Esophagus muscularis mucosa (tissue), 4 donors: ENCODE results near the gene SAFB2.

Experiments
- CTCF ChIP-seq, 3 experiments: fragments of 200-600 bp in 2 of 3; fragments of 450-650 bp in 1 of 3; sonication (generic) in 2 of 3; IDR thresholded peaks; one replicate each; pipeline ENCODE4 v1.5.1; 2017 to 2019; ENCODE audit warnings: antibody characterized with exemption in 3 of 3, mild to moderate bottlenecking in 2 of 3, moderate library complexity in 1 of 3
- EP300 ChIP-seq: sonication (generic); formaldehyde crosslinking; IDR thresholded peaks from one replicate; pipeline ENCODE4 v1.6.1; 2017; ENCODE audit warnings: antibody characterized with exemption
- POLR2A ChIP-seq: fragments of 450-650 bp; IDR thresholded peaks from one replicate; pipeline ENCODE4 v1.6.1; 2017; ENCODE audit warnings: antibody characterized with exemption, moderate library complexity, mild to moderate bottlenecking, low read depth
- POLR2AphosphoS5 ChIP-seq, 2 donors: sonication (generic); formaldehyde crosslinking; IDR thresholded peaks; one replicate each; pipeline ENCODE4 v1.6.1; 2017; ENCODE audit warnings: antibody characterized with exemption in 2 of 2

DNA sequence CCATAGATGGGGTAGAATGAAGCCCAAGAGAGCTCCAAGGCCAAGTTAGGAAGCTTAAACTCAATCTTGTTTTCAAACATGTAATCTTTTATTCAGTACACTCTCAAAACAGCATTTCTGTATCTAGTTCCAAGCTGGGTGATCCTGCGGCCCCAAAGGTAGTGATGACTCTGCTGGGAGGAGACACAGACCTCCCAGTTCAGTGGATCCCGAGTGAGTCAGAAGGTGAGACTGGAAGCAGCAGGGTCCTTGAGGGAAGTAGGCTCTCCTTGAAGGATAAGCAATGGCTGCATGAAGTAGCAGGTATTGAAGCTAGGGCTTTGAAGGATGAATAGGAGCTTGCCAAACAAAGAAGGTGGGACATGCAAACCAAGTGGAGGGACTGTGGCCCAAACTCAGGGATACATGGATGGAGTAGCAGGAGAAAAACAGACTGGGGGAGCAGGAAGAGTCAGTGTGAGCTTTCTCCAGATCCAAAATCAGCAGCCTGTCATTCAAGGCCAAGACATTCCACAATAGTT, 64.4 kb downstream of the SAFB2 start:
- TF ChIP-seq CTCF (IDR thresholded peaks at IDR 0.05) = no peak
- TF ChIP-seq POLR2A = no peak
- TF ChIP-seq EP300 = no peak
- no peak for TF ChIP-seq POLR2AphosphoS5 (IDR thresholded peaks at IDR 0.05)
